DOHH2 (cell line): Measurements from ENCODE around the gene COL5A1.

Experiments used
- H3F3A ChIP-seq: fragments of 200-600 bp; sonication (generic), shearing (Covaris generic); 2 replicates; pipeline ENCODE4 v1.6.0; 2016; ENCODE audit warnings: antibody characterized with exemption, mild to moderate bottlenecking; ENCODE audit not compliant: control insufficient read depth, insufficient read depth
- H3K27ac ChIP-seq: fragments of 200-600 bp; sonication (generic); 2 replicates; pipeline ENCODE4 v1.5.1; 2014; ENCODE audit warnings: low read depth, mild to moderate bottlenecking, low read length, moderate library complexity
- H3K27me3 ChIP-seq: fragments of 200-600 bp; sonication (generic); 2 replicates; pipeline ENCODE4 v1.6.1; 2014; ENCODE audit warnings: mild to moderate bottlenecking, low read length, mixed read lengths; ENCODE audit not compliant: control insufficient read depth
- H3K36me3 ChIP-seq: fragments of 200-600 bp; sonication (generic); 2 replicates; pipeline ENCODE4 v1.6.1; 2014; ENCODE audit warnings: mild to moderate bottlenecking, low read length, moderate library complexity, mixed read lengths; ENCODE audit not compliant: control insufficient read depth
- H3K4me1 ChIP-seq: fragments of 200-600 bp; sonication (generic); 2 replicates; pipeline ENCODE4 v1.6.1; 2014; ENCODE audit warnings: mild to moderate bottlenecking, low read length, mixed read lengths; ENCODE audit not compliant: control insufficient read depth
- H3K4me2 ChIP-seq: fragments of 200-600 bp; sonication (generic); 2 replicates; pipeline ENCODE4 v1.6.0; 2014; ENCODE audit warnings: mild to moderate bottlenecking, low read length, moderate library complexity
- H3K4me3 ChIP-seq: fragments of 200-600 bp; sonication (generic); 2 replicates; pipeline ENCODE4 v1.5.1; 2014; ENCODE audit warnings: mild to moderate bottlenecking, low read length, mixed read lengths
- H3K79me2 ChIP-seq: fragments of 200-600 bp; sonication (generic); 2 replicates; pipeline ENCODE4 v1.6.1; 2014; ENCODE audit warnings: mild to moderate bottlenecking, low read length, mixed read lengths; ENCODE audit not compliant: control insufficient read depth
- H3K9me2 ChIP-seq: fragments of 200-600 bp; sonication (generic); replicated peaks from 2 replicates; pipeline ENCODE4 v1.6.1; 2014; ENCODE audit warnings: mild to moderate bottlenecking, low read length, mixed read lengths; ENCODE audit not compliant: control insufficient read depth
- H3K9me3 ChIP-seq: fragments of 200-600 bp; sonication (generic); 2 replicates; pipeline ENCODE4 v1.6.1; 2014; ENCODE audit warnings: antibody characterized with exemption, low read length, mixed read lengths; ENCODE audit not compliant: control insufficient read depth, insufficient read depth
- H4K20me1 ChIP-seq: fragments of 200-600 bp; sonication (generic); 2 replicates; pipeline ENCODE4 v1.6.0; 2014; ENCODE audit warnings: low read depth, mild to moderate bottlenecking, antibody characterized with exemption, low read length, moderate library complexity; ENCODE audit not compliant: control insufficient read depth, insufficient read depth
- EZH2phosphoT487 ChIP-seq: fragments of 200-600 bp; sonication (generic); IDR thresholded peaks from 2 replicates; pipeline ENCODE4 v1.6.1; 2017; ENCODE audit warnings: borderline replicate concordance, mild to moderate bottlenecking, antibody characterized with exemption, low read length, moderate library complexity, mixed read lengths
- TF ChIP-seq, protein P1 (sequence below): fragments of 200-600 bp; sonication (generic); IDR thresholded peaks from one replicate; pipeline ENCODE4 v1.5.1; 2014; ENCODE audit warnings: antibody characterized with exemption, mild to moderate bottlenecking, low read depth, low read length; ENCODE audit not compliant: poor library complexity, severe bottlenecking

Gene COL5A1

GRCh38 chr9:134830926-134831720 lies 189.5 kb downstream of the COL5A1 start:
- no peaks in the 10 kb centered on the region for H3K36me3 ChIP-seq
- no peak overlapping the region for H3K27ac ChIP-seq
- no peaks in the 10 kb centered on the region for H3F3A ChIP-seq
- no peaks in the 10 kb centered on the region for H3K9me3 ChIP-seq
- TF ChIP-seq, protein P1, sequence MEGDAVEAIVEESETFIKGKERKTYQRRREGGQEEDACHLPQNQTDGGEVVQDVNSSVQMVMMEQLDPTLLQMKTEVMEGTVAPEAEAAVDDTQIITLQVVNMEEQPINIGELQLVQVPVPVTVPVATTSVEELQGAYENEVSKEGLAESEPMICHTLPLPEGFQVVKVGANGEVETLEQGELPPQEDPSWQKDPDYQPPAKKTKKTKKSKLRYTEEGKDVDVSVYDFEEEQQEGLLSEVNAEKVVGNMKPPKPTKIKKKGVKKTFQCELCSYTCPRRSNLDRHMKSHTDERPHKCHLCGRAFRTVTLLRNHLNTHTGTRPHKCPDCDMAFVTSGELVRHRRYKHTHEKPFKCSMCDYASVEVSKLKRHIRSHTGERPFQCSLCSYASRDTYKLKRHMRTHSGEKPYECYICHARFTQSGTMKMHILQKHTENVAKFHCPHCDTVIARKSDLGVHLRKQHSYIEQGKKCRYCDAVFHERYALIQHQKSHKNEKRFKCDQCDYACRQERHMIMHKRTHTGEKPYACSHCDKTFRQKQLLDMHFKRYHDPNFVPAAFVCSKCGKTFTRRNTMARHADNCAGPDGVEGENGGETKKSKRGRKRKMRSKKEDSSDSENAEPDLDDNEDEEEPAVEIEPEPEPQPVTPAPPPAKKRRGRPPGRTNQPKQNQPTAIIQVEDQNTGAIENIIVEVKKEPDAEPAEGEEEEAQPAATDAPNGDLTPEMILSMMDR = no peak
- no peaks in the 10 kb centered on the region for H4K20me1 ChIP-seq
- H3K79me2 ChIP-seq = no peaks in the 10 kb centered on the region
- H3K9me2 ChIP-seq = no peaks in the 10 kb centered on the region
- no peaks in the 10 kb centered on the region for H3K27me3 ChIP-seq
- no peak overlapping the region for H3K4me3 ChIP-seq
- H3K4me1 ChIP-seq = no peaks in the 10 kb centered on the region
- no peak overlapping the region for H3K4me2 ChIP-seq

GRCh38 chr9:134832471-134832870 lies 190.9 kb downstream of the COL5A1 start:
- no peaks in the 10 kb centered on the region for H3K27me3 ChIP-seq
- H4K20me1 ChIP-seq = no peaks in the 10 kb centered on the region
- no peaks in the 10 kb centered on the region for H3K79me2 ChIP-seq
- no peaks in the 10 kb centered on the region for H3K36me3 ChIP-seq
- no peak overlapping the region for H3K4me2 ChIP-seq
- no peak overlapping the region for H3K27ac ChIP-seq
- no peaks in the 10 kb centered on the region for H3K9me3 ChIP-seq
- no peaks in the 10 kb centered on the region for H3K9me2 ChIP-seq
- no peak for TF ChIP-seq EZH2phosphoT487
- TF ChIP-seq, protein P1 = no peak
- no peak overlapping the region for H3K4me3 ChIP-seq
- H3K4me1 ChIP-seq = no peaks in the 10 kb centered on the region
- H3F3A ChIP-seq = no peaks in the 10 kb centered on the region

GRCh38 chr9:134833294-134833880 lies 191.8 kb downstream of the COL5A1 start:
- Histone ChIP-seq H3K36me3 (no peaks in the 10 kb centered on the region), H3K4me3 (no peak overlapping the region), H3K79me2 (no peaks in the 10 kb centered on the region), H3K4me2 (no peak overlapping the region), H3F3A (no peaks in the 10 kb centered on the region), H3K4me1 (no peaks in the 10 kb centered on the region), H3K9me2 (no peaks in the 10 kb centered on the region), H4K20me1 (no peaks in the 10 kb centered on the region), H3K27ac (no peak overlapping the region), H3K9me3 (no peaks in the 10 kb centered on the region), H3K27me3 (no peaks in the 10 kb centered on the region)
- TF ChIP-seq, protein P1 = no peak
- TF ChIP-seq EZH2phosphoT487 = no peak
